ACC112 (cell line): Measurements from ENCODE around the gene ISL1.

ENCODE experiments used
- H2AFZ ChIP-seq: fragments of 200-600 bp; sonication (generic); one replicate; pipeline ENCODE4 v1.6.0; 2017; ENCODE audit warnings: antibody characterized with exemption, low read length; ENCODE audit not compliant: unreplicated experiment
- H3K27ac ChIP-seq: fragments of 200-600 bp; sonication (generic); 2 replicates; pipeline ENCODE4 v1.5.1; 2014; ENCODE audit warnings: low read depth, mild to moderate bottlenecking, antibody characterized with exemption, low read length, moderate library complexity
- H3K27me3 ChIP-seq: fragments of 200-600 bp; sonication (generic); 2 replicates; pipeline ENCODE4 v1.6.1; 2014; ENCODE audit warnings: mild to moderate bottlenecking, antibody characterized with exemption, low read length, moderate library complexity, mixed read lengths; ENCODE audit not compliant: insufficient read depth
- H3K36me3 ChIP-seq: fragments of 200-600 bp; sonication (generic); 2 replicates; pipeline ENCODE4 v1.6.1; 2016; ENCODE audit warnings: mild to moderate bottlenecking, antibody characterized with exemption, low read length, moderate library complexity, mixed read lengths; ENCODE audit not compliant: insufficient read depth
- H3K4me1 ChIP-seq: fragments of 200-600 bp; sonication (generic); one replicate; pipeline ENCODE4 v1.6.1; 2016; ENCODE audit warnings: low read length, mixed read lengths; ENCODE audit not compliant: insufficient read depth, unreplicated experiment, control insufficient read depth
- H3K4me3 ChIP-seq: fragments of 200-600 bp; sonication (generic); 2 replicates; pipeline ENCODE4 v1.5.1; 2014; ENCODE audit warnings: mild to moderate bottlenecking, low read depth, low read length
- H3K79me2 ChIP-seq: fragments of 200-600 bp; sonication (generic); one replicate; pipeline ENCODE4 v1.6.0; 2016; ENCODE audit warnings: low read length; ENCODE audit not compliant: control insufficient read depth, unreplicated experiment, insufficient read depth

The ISL1 gene

GRCh38 chr5:51387884-51388275, 4.6 kb downstream of the ISL1 start:
- Histone ChIP-seq H3K4me3 (no peak overlapping the region), H2AFZ (no peak overlapping the region), H3K27ac (no peak overlapping the region)

DNA sequence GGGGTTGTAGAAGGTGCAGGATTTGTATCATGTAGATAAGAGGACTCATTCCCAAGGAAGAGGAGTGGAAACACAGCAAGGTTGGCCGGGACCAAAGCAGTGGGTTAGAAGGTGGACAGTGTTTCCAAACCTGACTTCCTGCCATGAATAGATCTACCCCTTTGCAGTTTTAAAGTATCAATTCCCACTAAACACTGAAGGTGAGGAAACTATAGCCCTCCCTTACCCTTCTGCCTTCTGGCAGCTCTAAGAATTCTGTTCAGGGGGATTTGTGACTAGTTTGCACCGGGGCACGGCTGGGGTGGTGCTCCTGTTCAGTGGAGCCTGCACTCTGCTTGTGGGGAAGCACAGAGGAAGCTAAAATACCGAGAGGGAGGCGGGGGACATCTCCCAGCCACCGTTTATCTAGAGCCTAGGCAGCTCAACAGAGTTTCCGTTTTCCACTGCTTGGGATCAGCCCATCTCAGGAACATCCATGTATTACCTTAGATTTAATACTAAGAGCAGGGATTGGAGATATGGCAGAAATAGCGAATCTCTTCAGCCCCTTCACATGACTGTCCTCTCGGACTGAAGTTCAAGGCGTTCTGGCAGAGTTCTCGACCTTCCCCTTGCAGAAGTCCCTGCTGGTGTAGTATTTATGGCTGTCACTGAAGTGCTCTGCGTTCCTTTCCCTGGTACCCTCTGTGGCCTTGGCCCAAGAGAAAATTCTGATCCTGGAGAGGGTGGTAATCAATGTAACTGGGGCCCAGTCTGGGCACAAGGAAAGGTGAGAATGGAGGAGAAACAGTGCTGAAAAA, 5.4 kb downstream of the ISL1 start:
- Histone ChIP-seq H3K27me3 (peaks cover 94% of the 10 kb centered on the region), H3K4me1 (no peaks in the 10 kb centered on the region), H3K27ac (no peak overlapping the region), H3K36me3 (no peaks in the 10 kb centered on the region), H2AFZ (no peak overlapping the region), H3K4me3 (no peak overlapping the region), H3K79me2 (no peaks in the 10 kb centered on the region)

More at GRCh38 chr5:51387884-51388275, 4.6 kb downstream of the ISL1 start:
- no peaks in the 10 kb centered on the region for H3K79me2 ChIP-seq
- no peaks in the 10 kb centered on the region for H3K4me1 ChIP-seq
- peaks cover 94% of the 10 kb centered on the region for H3K27me3 ChIP-seq
- no peaks in the 10 kb centered on the region for H3K36me3 ChIP-seq

DNA sequence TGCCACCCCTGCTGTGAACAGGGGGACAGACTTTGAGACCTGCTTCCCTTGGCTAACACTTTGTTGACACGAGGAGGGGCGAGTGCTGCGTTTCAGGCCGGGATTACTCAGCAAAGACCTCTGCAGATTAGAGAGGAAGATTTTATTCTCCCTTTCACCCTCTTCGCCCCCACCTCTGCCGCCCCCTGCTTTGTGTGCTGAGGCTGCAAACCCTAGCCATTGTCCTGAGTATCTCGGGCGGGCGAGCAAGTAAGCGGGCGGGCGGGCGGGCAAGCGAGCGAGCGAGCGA, 6.0 kb downstream of the ISL1 start:
- H3K36me3 ChIP-seq, result no peaks in the 10 kb centered on the region
- no peak overlapping the region for H3K4me3 ChIP-seq

GRCh38 chr5:51389577-51390463, 6.6 kb downstream of the ISL1 start:
- H3K4me1 ChIP-seq, result no peaks in the 10 kb centered on the region

More for the DNA sequence above, 6.0 kb downstream of the ISL1 start:
- H2AFZ ChIP-seq, result no peak overlapping the region
- no peaks in the 10 kb centered on the region for H3K79me2 ChIP-seq
- H3K27ac ChIP-seq, result no peak overlapping the region
- H3K27me3 ChIP-seq, result peaks cover 94% of the 10 kb centered on the region
- H3K4me1 ChIP-seq, result no peaks in the 10 kb centered on the region

DNA sequence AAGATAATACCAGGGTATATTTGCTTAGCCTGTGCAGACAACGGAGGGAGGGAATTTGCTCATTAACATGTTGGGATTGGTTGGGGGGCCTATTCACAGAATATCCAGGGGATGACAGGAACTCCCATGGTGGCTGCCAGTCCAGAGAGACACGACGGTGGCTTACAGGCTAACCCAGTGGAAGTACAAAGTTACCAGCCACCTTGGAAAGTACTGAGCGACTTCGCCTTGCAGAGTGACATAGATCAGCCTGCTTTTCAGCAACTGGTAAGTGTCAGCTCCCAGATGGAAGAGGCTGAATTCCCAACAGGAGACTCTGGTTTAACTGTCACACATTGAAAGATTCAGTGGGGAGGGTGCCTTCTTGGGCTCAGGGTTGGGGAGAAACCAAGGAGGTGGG, 7.9 kb downstream of the ISL1 start:
- no peak overlapping the region for H3K4me3 ChIP-seq
- no peak overlapping the region for H2AFZ ChIP-seq
- H3K79me2 ChIP-seq, result no peaks in the 10 kb centered on the region
- H3K27me3 ChIP-seq, result peaks cover 94% of the 10 kb centered on the region
- no peak overlapping the region for H3K27ac ChIP-seq
- no peaks in the 10 kb centered on the region for H3K36me3 ChIP-seq
- H3K4me1 ChIP-seq, result no peaks in the 10 kb centered on the region

More at GRCh38 chr5:51389577-51390463, 6.6 kb downstream of the ISL1 start:
- no peak overlapping the region for H3K4me3 ChIP-seq
- no peak overlapping the region for H2AFZ ChIP-seq
- H3K79me2 ChIP-seq, result no peaks in the 10 kb centered on the region
- H3K27ac ChIP-seq, result no peak overlapping the region
- no peaks in the 10 kb centered on the region for H3K36me3 ChIP-seq
- peaks cover 94% of the 10 kb centered on the region for H3K27me3 ChIP-seq

- no peak overlapping the region for H3K4me3 ChIP-seq
- H2AFZ ChIP-seq, result no peak overlapping the region
- no peaks in the 10 kb centered on the region for H3K79me2 ChIP-seq
- H3K27me3 ChIP-seq, result peaks cover 93% of the 10 kb centered on the region
- H3K36me3 ChIP-seq, result no peaks in the 10 kb centered on the region
- no peak overlapping the region for H3K27ac ChIP-seq
- H3K4me1 ChIP-seq, result no peaks in the 10 kb centered on the region
These were observed 9.5 kb downstream of the ISL1 start for GRCh38 chr5:51392689-51393199.

DNA sequence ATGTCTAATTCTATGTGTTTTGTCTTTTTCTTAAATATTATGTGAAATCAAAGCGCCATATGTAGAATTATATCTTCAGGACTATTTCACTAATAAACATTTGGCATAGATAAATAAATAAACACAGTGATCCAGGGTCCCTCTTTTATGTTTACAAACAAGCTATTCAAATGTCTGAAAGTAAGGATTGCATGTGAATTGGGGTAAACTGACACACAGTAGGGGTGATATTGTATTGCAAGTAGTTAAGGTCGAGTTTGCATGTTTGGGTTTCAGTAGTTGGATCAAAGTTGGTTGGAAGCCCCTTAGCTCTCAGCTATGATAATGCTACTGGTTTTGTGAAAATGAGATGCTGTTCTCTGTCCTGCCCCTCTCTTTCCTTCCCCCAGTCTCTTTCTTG, 11.4 kb downstream of the ISL1 start:
- peaks cover 93% of the 10 kb centered on the region for H3K27me3 ChIP-seq
- H3K4me3 ChIP-seq, result no peak overlapping the region
- no peaks in the 10 kb centered on the region for H3K36me3 ChIP-seq
- no peaks in the 10 kb centered on the region for H3K79me2 ChIP-seq
- H3K27ac ChIP-seq, result no peak overlapping the region
- H2AFZ ChIP-seq, result no peak overlapping the region
- no peaks in the 10 kb centered on the region for H3K4me1 ChIP-seq

- Histone ChIP-seq H3K79me2 (no peaks in the 10 kb centered on the region), H3K4me1 (no peaks in the 10 kb centered on the region), H3K4me3 (no peak overlapping the region), H3K27me3 (peaks cover 93% of the 10 kb centered on the region), H3K36me3 (no peaks in the 10 kb centered on the region), H2AFZ (no peak overlapping the region), H3K27ac (no peak overlapping the region)
These were observed 12.0 kb downstream of the ISL1 start for GRCh38 chr5:51395245-51395644.

DNA sequence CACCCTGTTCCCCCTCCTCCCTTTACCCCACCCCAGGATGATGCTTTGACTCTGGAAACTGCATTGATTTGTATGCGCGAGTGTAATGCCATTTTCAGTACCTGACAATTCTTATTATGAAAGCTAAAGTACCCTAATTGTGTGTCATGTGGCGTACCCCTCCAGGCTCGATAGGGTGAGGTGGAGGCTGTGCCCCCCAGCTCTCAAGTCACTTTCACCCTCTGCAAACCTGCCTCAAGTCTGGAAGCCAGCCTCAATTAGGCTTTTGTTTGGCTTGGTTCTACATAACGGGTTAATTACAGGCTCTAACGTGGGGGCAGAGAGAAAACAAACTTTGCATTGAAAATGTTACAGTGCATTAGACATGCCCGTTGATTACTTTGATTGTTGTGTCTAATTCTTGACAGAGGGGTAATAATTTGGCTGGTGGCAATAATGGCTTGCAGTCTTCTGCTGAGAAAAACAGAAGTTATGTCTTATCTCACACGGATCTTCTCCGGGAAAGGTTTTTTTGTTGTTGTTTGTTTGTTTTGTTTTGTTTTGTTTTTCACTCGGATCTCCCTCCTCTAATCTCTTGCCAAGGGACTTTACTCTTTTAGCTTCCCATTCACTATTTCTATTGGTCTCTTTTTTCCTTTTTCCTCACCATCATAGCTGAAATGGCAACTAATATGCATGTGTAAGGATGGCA, 12.6 kb downstream of the ISL1 start:
- H3K79me2 ChIP-seq, result no peaks in the 10 kb centered on the region
- H3K4me1 ChIP-seq, result no peaks in the 10 kb centered on the region
- H3K27me3 ChIP-seq, result peaks cover 90% of the 10 kb centered on the region
- H3K36me3 ChIP-seq, result no peaks in the 10 kb centered on the region
- H3K4me3 ChIP-seq, result no peak overlapping the region
- no peak overlapping the region for H2AFZ ChIP-seq
- no peak overlapping the region for H3K27ac ChIP-seq

GRCh38 chr5:51396797-51397196, 13.5 kb downstream of the ISL1 start:
- Histone ChIP-seq H2AFZ (no peak overlapping the region), H3K36me3 (no peaks in the 10 kb centered on the region), H3K27ac (no peak overlapping the region), H3K27me3 (peaks cover 80% of the 10 kb centered on the region), H3K4me1 (no peaks in the 10 kb centered on the region), H3K4me3 (no peak overlapping the region), H3K79me2 (no peaks in the 10 kb centered on the region)
